ENCODE results near the gene RXRA.

DNA sequence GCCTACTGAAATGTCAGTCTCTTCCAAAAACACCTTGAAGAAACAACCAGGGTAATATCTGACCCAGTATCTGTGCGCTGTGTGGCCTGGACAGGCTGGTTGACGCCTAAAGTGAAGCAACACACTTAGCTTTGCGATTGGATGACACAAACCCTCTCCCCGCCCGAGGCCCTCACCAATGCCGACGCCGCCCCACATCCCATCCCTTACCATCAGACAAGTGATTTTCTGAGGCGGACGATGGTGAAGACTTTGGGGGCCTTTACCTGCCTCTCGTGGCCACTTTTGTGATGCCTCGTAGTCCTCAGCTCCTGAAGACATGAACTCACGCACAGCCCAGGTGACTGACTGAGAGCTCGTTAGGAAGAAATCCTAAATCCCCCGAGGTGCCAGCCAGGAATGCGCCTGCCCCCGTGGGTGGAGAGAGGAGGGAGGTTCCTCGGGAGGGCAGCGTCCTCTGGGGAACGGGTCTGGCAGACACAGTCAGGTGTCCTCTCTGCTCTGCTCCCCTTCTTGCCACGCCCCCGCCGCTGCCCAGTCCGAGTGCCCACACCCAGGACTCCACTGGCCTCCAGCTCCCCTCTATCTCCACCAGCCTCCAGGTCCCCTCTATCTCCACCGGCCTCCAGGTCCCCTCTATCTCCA is 31.0 kb upstream of the RXRA start:
- TF ChIP-seq, protein P1, sequence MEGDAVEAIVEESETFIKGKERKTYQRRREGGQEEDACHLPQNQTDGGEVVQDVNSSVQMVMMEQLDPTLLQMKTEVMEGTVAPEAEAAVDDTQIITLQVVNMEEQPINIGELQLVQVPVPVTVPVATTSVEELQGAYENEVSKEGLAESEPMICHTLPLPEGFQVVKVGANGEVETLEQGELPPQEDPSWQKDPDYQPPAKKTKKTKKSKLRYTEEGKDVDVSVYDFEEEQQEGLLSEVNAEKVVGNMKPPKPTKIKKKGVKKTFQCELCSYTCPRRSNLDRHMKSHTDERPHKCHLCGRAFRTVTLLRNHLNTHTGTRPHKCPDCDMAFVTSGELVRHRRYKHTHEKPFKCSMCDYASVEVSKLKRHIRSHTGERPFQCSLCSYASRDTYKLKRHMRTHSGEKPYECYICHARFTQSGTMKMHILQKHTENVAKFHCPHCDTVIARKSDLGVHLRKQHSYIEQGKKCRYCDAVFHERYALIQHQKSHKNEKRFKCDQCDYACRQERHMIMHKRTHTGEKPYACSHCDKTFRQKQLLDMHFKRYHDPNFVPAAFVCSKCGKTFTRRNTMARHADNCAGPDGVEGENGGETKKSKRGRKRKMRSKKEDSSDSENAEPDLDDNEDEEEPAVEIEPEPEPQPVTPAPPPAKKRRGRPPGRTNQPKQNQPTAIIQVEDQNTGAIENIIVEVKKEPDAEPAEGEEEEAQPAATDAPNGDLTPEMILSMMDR (IDR thresholded peaks at IDR 0.05; ENCODE audit: insufficient read depth, low read length) = no peak
- no peak for TF ChIP-seq POLR2AphosphoS5 (IDR thresholded peaks at IDR 0.05; ENCODE audit: low read depth)
- TF ChIP-seq, protein P2, sequence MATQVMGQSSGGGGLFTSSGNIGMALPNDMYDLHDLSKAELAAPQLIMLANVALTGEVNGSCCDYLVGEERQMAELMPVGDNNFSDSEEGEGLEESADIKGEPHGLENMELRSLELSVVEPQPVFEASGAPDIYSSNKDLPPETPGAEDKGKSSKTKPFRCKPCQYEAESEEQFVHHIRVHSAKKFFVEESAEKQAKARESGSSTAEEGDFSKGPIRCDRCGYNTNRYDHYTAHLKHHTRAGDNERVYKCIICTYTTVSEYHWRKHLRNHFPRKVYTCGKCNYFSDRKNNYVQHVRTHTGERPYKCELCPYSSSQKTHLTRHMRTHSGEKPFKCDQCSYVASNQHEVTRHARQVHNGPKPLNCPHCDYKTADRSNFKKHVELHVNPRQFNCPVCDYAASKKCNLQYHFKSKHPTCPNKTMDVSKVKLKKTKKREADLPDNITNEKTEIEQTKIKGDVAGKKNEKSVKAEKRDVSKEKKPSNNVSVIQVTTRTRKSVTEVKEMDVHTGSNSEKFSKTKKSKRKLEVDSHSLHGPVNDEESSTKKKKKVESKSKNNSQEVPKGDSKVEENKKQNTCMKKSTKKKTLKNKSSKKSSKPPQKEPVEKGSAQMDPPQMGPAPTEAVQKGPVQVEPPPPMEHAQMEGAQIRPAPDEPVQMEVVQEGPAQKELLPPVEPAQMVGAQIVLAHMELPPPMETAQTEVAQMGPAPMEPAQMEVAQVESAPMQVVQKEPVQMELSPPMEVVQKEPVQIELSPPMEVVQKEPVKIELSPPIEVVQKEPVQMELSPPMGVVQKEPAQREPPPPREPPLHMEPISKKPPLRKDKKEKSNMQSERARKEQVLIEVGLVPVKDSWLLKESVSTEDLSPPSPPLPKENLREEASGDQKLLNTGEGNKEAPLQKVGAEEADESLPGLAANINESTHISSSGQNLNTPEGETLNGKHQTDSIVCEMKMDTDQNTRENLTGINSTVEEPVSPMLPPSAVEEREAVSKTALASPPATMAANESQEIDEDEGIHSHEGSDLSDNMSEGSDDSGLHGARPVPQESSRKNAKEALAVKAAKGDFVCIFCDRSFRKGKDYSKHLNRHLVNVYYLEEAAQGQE (IDR thresholded peaks at IDR 0.05; ENCODE audit: insufficient replicate concordance, low read depth) = no peak
- TF ChIP-seq GABPA (IDR thresholded peaks at IDR 0.05; ENCODE audit: low read depth) = no peak
